Ecto neural progenitor cell (in vitro differentiated cells): ENCODE measurements around the gene PRR7.

Source experiments
- DNase-seq: peaks from one replicate; pipeline ENCODE4 v3.0.0-alpha.2; 2018; ENCODE audit warnings: low spot score

The PRR7 gene

DNA sequence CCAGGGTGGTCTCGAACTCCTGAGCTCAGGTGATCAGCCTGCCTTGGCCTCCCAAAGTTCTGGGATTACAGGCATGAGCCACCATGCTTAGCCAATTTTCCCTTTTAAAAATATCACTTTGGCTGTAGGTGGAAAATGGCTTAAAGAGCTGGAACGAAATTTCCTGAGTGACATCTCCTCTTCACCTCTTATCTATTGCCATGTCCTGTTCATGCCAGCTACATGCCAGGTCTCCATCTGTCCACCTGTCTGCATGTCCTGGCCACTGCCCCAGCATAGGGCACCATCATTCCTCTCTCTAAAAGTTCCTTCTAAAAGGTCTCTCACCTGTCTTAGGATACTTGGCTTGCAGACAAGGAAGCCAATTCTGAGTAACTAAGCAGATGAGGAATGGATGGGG is 22.9 kb upstream of the PRR7 start:
- DNase-seq = no peak

- DNase-seq = no peak
These were observed 21.3 kb upstream of the PRR7 start for GRCh38 chr5:177425196-177425800.

GRCh38 chr5:177425801-177426565 is 20.6 kb upstream of the PRR7 start:
- DNase-seq = peak; percentile 99

GRCh38 chr5:177426566-177427210 is 19.9 kb upstream of the PRR7 start, which contains the start of gene GRK6:
GRK6 (plus strand) TSS chr5:177426676; CDS start chr5:177426846, 170 bp downstream.
- DNase-seq = no peak

DNA sequence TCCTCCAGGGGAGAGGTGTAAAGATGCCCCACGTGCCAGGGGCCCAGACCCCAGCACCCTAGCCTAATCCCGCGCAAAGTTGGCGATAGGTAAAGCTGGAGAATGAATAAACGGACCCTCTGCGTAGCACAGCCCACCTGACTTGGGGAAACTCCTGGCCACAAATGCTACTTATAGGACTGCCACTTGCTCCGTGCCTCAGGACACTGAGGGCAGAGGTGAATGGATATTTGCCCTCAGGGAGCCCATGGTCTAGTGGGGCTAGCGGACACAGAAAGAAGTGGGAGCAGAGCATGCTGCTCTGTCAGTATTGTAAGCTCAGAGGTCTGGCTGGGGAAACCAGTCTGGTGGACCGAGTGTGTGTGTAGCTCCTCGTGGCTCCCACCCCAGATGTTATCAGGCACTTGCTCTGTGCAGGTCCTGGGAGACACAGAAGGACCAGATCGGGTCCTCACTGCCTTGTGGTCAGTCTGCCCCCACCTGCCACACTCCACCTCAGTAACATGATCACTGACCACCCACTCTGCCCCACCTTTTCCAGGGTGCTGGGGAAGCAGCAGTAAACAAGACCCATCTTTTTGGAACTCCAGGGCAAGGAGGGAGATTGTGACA is 19.3 kb upstream of the PRR7 start:
- no peak for DNase-seq

- no peak for DNase-seq
These were observed 18.6 kb upstream of the PRR7 start for GRCh38 chr5:177427919-177428573.

DNA sequence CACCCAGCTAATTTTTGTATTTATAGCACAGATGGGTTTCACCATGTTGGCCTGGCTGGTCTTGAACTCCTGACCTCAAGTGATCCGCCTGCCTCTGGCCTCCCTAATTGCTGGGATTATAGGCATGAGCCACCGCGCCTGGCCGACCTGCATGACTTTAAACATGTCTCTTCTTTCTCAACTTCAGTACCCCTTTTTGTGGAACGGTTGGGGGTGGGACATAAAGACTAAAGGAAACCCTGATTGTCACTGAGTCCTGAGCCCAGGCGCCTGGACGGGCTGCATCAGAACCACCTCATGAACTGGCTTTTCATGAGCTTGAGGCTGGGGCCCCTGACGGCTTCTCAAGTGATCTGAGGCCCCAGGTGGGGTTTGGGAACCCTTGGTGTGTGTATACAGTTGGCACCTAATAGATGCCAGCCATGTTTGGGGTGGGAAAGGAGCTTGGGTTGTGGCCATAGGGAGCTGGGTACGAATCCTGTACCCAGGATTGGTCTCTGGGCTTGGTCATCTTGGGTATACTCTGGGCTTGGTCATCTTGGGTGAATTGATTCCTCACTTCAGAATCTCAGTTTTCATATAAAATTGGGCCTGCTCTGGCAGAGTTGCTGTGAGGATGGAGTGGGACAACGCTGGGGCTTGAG is 17.9 kb upstream of the PRR7 start:
- DNase-seq = no peak

DNA sequence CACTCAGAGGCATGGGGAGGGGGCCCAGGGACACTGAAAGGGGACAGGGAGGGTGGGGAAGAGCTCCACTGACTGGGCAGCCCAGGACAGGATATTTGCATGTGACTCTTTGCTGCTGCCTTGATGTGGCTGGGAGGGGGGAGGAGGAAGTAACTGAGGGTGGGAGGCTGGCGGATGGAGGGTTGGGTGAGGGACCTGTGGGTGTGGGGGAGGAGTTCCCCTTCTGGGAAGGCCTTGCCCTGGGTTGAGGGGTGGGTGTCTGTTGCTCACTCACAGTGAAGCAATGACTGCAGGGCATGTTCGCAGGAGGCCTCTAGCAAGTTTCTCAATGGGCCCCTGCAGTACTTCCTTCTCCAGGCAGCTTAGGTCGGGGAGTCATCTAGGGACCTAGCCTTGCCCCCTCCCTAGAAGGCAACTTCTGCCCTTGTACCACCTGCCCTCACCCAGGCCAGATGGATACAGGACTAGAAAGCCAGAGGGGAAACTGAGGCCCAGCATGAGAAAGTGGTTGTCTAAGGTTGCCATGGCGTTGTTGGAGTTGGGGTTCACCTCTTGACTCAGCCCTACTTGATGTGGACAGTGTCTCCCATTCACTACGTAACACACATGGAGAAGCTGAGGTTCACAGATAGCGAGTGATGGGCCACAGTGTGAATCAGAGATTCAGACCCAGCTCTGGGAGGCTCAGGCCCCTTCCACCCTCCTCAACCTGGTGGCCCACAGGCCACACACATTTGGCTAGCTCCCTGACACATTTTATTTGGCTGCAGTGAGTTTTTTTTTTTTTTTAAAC is 17.2 kb upstream of the PRR7 start:
- no peak for DNase-seq

DNA sequence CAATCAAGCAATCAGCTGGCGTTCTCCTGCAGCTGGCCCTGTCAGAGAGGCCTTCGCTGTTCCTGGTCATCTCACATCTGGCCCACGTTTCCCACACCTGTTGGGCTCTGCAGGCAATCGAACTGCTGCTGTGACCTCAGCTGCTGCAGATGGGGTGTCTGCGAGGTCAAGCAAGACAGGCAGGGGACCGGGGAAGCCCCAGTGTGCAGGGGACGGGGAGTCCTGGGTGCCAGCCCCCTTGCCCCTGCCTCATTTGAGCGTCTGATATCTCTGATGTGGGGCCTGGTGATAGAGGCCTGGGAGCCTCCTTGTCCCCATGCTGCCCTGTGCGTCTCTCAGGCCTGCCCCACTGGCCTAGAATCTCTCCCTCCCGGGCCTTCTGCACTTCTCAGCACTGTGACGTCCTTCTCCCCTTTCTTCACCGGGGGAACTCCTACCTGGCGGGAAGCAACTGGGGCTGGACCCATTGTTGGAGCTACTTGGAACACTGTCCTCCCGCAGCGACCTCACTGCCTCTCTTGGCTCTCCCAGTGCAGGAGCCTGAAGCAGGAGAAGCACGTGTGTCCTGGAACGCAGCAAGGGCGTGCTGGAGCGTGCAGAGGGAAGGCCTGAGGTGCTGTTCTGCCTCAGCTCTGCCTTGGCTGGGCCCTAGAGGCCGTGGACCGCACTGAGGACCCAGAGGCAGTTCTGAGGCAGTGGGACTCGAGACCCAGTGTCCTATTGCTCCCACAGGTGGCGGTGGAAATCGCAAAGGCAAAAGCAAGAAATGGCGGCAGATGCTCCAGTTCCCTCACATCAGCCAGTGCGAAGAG is 16.3 kb upstream of the PRR7 start:
- DNase-seq = no peak

DNA sequence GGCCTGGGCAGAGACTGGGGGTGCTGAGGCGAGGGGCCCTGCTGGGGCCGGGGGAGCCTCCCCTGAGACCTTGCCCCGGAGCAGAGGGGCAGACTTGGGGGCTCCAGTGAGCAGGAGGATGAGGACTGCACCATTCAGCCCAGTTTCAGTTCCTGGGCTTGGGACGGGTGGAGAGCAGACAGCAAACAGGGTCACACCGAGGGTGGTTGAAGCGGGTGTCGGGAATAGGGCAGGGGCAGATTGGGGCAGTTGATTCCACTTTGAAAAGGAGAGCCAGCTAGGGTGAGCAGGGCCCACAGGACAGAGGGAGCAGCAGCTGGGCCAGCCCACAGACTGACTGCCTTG is 15.7 kb upstream of the PRR7 start:
- DNase-seq = no peak

- DNase-seq = no peak
These were observed 15.1 kb upstream of the PRR7 start for GRCh38 chr5:177431317-177432142.

DNA sequence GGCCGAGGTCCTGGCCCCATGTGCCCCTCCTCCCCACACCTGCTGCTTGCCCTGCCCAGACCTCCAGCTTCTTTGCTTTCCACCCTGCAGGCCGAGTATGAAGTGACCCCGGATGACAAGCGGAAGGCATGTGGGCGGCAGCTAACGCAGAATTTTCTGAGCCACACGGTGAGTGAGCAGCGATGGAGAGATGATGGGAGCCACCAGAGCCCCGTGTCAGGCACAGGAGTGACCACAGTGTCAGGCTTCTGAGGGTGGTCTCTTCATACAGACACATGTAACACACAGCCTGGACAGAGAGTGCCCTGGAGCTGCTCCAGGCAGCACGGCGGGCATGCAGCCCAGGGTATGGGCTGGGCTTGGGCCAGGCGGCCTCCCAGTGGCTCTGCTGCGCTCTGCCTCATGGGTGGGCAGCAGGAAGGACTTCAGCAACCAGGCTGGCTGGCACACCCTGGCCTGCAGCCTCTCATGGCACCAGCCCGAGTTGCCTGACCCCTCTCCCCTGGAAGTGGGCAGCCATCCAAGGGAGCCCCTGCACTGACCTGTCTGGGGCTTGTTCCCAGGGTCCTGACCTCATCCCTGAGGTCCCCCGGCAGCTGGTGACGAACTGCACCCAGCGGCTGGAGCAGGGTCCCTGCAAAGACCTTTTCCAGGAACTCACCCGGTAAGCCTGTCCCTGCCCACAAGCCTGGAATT is 14.3 kb upstream of the PRR7 start:
- DNase-seq = no peak

DNA sequence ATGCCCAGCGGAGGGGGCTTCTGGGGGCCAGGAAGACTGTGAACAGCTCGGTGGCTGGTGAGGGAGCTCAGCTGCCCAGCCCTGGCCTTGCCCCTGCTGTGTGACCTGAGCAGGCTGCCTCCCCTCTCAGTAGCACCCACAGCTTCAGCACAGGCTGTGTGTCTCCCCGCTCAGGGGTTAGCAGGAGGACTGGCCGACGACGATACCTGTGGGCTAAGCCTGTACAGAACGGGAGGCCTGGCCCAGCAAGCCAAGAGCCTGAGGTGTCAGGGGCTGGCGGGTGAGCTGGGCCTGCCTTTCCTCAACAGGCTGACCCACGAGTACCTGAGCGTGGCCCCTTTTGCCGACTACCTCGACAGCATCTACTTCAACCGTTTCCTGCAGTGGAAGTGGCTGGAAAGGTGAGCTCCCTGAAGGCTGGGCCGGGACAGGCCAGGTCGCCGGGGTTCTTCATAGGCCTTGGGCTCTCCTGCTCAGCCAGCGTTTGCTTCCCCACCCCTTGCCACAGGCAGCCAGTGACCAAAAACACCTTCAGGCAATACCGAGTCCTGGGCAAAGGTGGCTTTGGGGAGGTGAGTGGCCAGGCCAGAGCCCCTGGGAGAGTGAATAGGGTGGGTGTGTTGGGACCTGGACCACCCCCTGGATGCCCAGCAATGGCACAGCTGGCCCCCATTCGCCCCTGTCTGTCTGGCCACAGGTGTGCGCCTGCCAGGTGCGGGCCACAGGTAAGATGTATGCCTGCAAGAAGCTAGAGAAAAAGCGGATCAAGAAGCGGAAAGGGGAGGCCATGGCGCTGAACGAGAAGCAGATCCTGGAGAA is 13.6 kb upstream of the PRR7 start:
- DNase-seq = no peak

DNA sequence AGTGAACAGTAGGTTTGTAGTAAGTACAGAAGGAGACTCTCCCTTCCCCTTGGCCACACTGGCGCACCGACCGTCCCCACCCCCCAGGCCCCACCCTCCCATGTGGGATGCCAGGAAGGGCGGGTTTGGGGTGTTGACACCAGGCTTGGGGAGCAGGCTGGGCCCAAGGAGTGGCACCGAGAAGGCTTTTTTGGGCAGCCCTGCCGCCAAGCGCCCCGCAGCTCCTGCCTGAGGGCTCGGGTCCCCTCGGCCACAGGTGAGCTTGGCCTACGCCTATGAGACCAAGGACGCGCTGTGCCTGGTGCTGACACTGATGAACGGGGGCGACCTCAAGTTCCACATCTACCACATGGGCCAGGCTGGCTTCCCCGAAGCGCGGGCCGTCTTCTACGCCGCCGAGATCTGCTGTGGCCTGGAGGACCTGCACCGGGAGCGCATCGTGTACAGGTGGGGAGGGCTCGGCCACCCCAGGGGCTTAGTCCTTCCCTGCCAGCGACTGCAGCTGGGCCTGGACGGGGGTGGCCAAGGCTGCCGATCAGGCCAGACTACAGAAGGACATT is 12.9 kb upstream of the PRR7 start:
- DNase-seq = no peak

GRCh38 chr5:177434437-177434836 is 12.2 kb upstream of the PRR7 start:
- DNase-seq = no peak

DNA sequence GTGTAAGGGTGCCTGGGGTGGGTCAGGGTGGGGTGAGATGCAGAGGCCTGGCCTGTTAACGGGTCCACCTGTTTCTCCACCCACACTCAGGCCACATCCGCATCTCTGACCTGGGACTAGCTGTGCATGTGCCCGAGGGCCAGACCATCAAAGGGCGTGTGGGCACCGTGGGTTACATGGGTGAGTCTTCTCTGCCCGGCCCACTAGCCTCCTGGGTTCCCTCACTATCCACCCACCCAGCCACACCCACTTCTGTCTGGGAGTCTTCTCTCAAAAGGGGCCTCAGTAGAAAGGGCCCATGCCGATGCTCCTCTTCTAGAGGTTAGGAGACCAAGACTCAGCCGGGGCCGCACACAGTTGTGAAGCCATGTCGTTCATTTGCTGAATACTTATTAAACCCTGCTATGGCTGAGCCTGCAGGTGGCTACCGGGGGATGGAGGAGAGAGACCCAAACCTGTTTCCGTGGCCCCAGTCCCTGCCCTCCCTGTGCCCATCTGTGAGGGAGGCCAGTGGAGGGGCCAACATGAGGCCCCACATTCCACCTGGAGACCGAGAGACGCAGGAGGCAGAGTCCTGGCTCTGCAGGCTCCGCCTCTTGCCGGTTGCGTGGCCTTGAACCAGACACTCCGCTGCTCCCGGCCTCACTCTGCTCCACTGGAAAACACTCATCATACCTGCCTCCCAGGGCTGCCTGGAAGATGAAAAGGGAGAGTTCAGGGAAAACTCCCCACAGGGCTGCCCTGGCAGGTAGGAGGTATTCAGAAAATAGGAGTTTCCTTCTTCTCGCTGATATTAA is 11.5 kb upstream of the PRR7 start:
- DNase-seq = no peak
